GM10248 (cell line): ENCODE data around the gene CCRL2.
"Not testable (repeated sequence)": the region's sequence is repeated elsewhere in the genome, so short reads cannot be mapped to it uniquely, and the experiment has no call there.

Experiments used
- CTCF ChIA-PET: fragments of 300-600 bp; sonication (Branson Sonifier 250); formaldehyde crosslinking; extraction: SDS; loops from one replicate; lab custom pipeline; 2021; ENCODE audit warnings: antibody characterized with exemption; lab: Yijun Ruan, JAX
- POLR2A ChIA-PET: fragments of 350-650 bp; sonication (Branson Sonifier 250); formaldehyde crosslinking; extraction: SDS; loops from one replicate; lab custom pipeline; 2020; ENCODE audit warnings: antibody characterized with exemption; lab: Yijun Ruan, JAX
- DNase-seq: peaks from one replicate; pipeline ENCODE4 v3.0.0; 2012; ENCODE audit errors: extremely low spot score
- TF ChIP-seq, protein P1 (sequence below): IDR thresholded peaks from 2 replicates; pipeline ENCODE4 v1.5.1; 2012; ENCODE audit warnings: mild to moderate bottlenecking, low read depth; ENCODE audit errors: extremely low read depth, missing control alignments, control extremely low read depth

CCRL2 gene

DNA sequence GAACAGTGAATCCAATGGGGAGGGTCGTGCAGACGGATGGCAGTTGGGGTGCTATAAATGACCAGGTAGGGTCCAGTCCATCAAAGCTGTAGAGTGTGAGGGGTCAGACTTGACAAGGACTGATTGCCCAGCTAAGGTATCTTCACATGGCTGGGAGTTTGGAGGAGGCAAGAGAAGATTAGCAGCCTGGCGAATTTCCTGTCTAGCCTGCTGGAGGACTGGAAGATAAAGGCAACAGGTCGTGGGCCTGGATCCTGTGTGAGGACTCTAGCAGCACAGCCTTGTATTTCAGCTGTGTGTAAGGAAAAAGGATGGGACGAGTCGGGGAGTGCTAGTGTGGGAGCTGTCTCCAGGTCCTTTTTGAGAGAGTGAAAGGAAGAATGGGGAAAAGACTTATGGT, 17.8 kb upstream of the CCRL2 start:
- ChIA-PET POLR2A (interaction anchor here (0.6 kb wide), 1 partner anchor 305 kb away, joined by 5 read pairs; no protein-coding TSS in a partner anchor), CTCF (interaction anchor here (2.3 kb wide), 1 partner anchor 11 kb away, joined by 10 read pairs; no protein-coding TSS in a partner anchor)
- TF ChIP-seq, protein P1, sequence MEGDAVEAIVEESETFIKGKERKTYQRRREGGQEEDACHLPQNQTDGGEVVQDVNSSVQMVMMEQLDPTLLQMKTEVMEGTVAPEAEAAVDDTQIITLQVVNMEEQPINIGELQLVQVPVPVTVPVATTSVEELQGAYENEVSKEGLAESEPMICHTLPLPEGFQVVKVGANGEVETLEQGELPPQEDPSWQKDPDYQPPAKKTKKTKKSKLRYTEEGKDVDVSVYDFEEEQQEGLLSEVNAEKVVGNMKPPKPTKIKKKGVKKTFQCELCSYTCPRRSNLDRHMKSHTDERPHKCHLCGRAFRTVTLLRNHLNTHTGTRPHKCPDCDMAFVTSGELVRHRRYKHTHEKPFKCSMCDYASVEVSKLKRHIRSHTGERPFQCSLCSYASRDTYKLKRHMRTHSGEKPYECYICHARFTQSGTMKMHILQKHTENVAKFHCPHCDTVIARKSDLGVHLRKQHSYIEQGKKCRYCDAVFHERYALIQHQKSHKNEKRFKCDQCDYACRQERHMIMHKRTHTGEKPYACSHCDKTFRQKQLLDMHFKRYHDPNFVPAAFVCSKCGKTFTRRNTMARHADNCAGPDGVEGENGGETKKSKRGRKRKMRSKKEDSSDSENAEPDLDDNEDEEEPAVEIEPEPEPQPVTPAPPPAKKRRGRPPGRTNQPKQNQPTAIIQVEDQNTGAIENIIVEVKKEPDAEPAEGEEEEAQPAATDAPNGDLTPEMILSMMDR = no peak
- DNase-seq = no peak

DNA sequence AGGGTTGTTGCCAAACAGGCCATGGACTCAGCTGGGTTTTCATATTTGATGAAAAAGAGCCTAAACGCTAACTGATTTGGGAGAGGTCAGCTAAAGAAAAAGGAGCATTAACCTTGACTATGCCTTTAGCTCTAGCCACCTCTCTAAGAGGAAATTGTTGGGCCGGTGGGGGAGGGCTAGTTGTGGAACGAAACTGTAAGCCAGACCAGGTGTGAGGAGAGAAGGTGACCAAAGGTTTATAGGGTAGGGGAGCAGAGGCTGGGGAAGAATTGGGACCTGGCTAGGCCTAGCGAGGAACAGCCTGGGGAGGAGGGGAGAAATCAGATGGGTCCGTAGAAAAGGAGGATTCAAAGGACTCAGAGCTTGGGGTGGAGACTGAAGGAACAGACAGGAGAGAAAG, 15.5 kb upstream of the CCRL2 start:
- DNase-seq, POLR2A ChIA-PET: not testable (repeated sequence)
- CTCF ChIA-PET = interaction anchor here (1.2 kb wide), 1 partner anchor 9 kb away, joined by 3 read pairs; no protein-coding TSS in a partner anchor

DNA sequence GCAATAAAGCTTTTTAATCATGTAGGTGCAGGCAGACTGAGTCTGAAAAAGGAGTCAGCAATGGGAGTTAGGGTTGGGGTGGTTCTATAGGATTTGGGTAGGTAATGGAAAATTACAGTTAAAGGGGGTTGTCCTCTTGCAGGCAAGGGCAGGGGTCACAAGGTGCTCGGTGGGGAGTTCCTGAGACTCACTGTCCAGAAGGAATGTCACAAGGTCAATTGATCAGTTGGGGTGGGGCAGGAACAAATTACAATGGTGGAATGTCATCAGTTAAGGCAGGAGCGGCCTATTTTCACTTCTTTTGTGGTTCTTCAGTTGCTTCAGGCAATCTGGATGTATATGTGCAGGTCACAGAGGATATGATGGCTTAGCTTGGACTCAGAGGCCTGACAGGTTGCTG, 14.0 kb upstream of the CCRL2 start:
- no peak for DNase-seq
- ChIA-PET CTCF (no interaction called here), POLR2A (no interaction called here)
- TF ChIP-seq, protein P1 = no peak

DNA sequence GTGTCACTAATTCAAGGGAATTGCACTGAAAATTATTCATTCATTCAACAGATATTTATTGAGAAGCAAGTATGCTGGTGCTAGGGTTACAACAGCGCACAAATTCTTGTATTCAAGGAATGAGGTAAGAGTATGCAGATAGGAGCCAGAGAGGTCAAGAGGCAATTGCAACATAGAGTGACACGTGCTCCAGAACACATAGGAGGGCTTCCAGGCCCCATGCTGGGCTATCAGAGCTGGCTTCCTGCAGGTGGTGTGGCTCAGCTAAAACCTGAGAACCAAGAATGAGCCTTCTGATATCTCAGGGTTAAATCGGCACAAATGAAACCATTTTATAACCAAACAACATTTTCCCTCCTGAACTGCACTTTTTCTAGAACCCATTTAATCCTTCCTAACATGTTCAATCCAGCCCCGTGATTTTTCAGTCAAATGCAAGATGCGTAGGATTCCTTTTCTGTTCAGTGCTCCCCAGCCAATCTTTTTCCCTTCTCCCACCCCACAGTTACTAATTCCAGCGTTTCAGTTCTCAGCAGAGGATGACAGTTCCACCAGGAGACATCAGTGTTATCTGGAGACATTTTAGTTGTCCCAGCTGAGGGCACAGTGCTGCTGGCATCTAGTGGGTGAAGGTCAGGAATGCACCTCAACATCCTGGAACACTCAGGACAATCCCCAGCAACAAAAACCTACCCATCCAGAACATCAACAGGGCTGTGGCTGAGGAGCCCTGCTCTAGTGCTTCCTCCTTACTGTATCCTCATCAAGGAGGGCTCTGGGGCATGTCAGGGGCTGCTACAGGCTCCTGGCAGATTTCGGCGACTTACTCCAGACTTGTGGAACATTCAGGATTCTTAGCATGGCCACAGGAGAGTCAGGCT, 13.3 kb upstream of the CCRL2 start:
- ChIA-PET CTCF (interaction anchor here (1.2 kb wide), 1 partner anchor 11 kb away, joined by 3 read pairs; no protein-coding TSS in a partner anchor), POLR2A (no interaction called here)
- TF ChIP-seq, protein P1 = no peak
- no peak for DNase-seq

DNA sequence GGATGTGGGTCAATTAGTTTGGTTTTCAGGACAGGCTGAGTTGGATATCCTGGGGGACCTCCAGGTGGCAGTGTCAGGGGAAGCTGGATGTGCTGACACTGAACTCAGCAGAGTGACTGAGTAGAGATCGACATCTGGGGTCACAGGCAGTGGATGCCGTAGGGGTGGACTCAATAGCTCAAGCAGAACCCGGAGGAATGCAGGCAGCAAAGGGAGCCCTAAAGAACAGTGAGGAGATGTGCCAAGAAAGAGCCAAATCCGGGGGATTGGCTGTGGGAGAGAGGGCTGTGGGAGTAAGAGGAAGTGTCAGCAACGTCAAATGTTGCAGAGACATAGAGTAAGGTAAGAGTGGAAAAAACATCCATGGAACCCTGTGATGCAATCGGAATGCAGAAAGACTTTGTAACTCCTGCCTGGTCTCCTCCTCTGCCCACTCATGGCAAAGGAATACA, 11.8 kb upstream of the CCRL2 start:
- no peak for DNase-seq
- POLR2A ChIA-PET = no interaction called here
- CTCF ChIA-PET = no interaction called here
- TF ChIP-seq, protein P1 = peak; percentile 30

DNA sequence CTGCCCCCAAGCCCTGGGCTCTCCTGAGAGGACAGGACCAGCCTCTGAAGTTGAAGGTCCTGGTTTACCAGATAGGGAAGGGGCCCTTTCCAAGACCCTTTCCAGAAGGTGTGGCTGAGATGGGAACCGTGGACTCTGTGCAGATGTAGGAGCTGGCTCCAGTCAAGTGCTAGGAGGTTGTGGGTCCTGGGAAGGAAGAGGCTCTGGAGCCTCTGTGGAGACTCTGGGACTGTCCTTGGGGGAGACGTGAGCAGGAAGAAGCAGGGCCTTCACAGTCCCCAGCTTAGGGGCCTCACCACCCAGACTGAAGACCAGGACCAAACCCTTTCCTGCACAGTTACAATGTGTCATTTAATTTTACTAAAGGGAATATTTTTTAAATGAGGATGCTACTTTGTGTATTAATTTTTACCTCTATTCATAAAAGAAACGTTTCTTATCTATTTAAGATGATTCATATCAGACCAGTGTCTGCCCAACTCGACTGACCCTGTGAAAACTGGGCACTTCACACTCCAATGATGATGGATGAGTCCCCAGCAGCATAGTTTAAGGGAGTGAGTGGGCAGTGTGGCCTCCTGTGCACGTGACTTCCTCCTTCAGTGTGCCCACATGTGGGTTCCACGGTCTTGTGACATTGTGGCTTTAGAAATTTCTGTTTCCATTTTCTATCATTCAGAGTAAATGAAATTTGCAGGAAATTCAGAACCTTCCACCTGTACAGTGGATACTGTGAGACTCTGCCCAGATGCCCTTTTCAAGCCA, 11.1 kb upstream of the CCRL2 start:
- no peak for DNase-seq
- CTCF ChIA-PET = no interaction called here
- TF ChIP-seq, protein P1 = no peak
- POLR2A ChIA-PET = no interaction called here
